PC-3 (cell line): ENCODE measurements around the gene MTFR1L.

Experiments
- CTCF ChIP-seq: fragments of 300-600 bp; sonication (generic); conservative IDR thresholded peaks from 2 replicates; pipeline ENCODE4 v1.5.1; 2017; ENCODE audit warnings: antibody characterized with exemption, low read depth, mild to moderate bottlenecking, low read length
- EZH2phosphoT487 ChIP-seq: fragments of 300-600 bp; sonication (generic); IDR thresholded peaks from 2 replicates; pipeline ENCODE4 v1.6.1; 2018; ENCODE audit warnings: mild to moderate bottlenecking, antibody characterized with exemption, low read length, borderline replicate concordance

GRCh38 chr1:25818569-25818968 is 1.2 kb upstream of the MTFR1L start:
- no peak for TF ChIP-seq CTCF
- no peak for TF ChIP-seq EZH2phosphoT487
